ENCODE measurements around the gene TGIF1. TPM values are rescaled to one million over a fixed set of nuclear protein-coding genes. Genes with fewer than 3 reads are reported as not detected.
A peak's percentile ranks its signal among the peaks of the same experiment; 100 is the strongest.

The TGIF1 gene
- total and polyA plus RNA-seq, 4 experiments from 2014 or later, result 69.6 to 95.1 (median 87.9) TPM

GRCh38 chr18:3447068-3447894 is 2.7 kb upstream of the TGIF1 start:
- H3K27ac ChIP-seq (ENCODE audit: low read depth, low read length), result peak overlapping the region; percentile 94
- Mint-ChIP-seq H3K4me1 (peaks cover 3 to 44% (median 16%) of the 10 kb centered on the region in 4 donors), H3K27me3 (peaks cover 0 to 6% of the 10 kb centered on the region in 2 donors), H3K36me3 (peaks cover 0 to 28% of the 10 kb centered on the region in 2 donors), H3K9me3 (peaks cover 0 to 2% (median 0%) of the 10 kb centered on the region in 8 donors), H3K27ac (peak overlapping the region; percentile 99 to 100 (median 100)), H3K4me3 (peak overlapping the region; percentile 93 to 98 (median 96))
- peaks cover 13% of the 10 kb centered on the region for H3K4me1 ChIP-seq (ENCODE audit: insufficient read depth, low read length)
- peak overlapping the region; percentile 74 to 84 for H3K4me3 ChIP-seq (ENCODE audit: low read length in 2 of 2)
- intact Hi-C loops (cut with micrococcal nuclease), result loop anchor here (5.0 to 10.0 kb wide), 2 partner anchors 80 to 792 kb away; partner anchors contain the start of gene SMCHD1
- POLR2A ChIA-PET (ENCODE audit: partially characterized antibody), result interaction anchor here (0.6 to 9.7 kb wide), 24 partner anchors 12 to 810 kb away, joined by 3 to 164 read pairs (median 8); partner anchors contain the start of genes MYL12A and MYL12B
- no peaks in the 10 kb centered on the region for H3K9me3 ChIP-seq (ENCODE audit: control insufficient read depth in 1 of 2, low read length in 2 of 2)
- CTCF ChIA-PET (ENCODE audit: partially characterized antibody), result interaction anchor here (0.7 to 3.8 kb wide), 13 partner anchors 9 to 219 kb away, joined by 3 to 29 read pairs (median 5); no protein-coding TSS in a partner anchor
- no peaks in the 10 kb centered on the region for H3K27me3 ChIP-seq (ENCODE audit: insufficient read depth, low read length)
- no peak for DNase-seq
- H3K36me3 ChIP-seq (ENCODE audit: insufficient read depth, low read length), result no peaks in the 10 kb centered on the region

- Mint-ChIP-seq H3K36me3 (peaks cover 0 to 32% of the 10 kb centered on the region in 2 donors), H3K4me1 (peaks cover 9 to 53% (median 22%) of the 10 kb centered on the region in 4 donors), H3K27ac (peak overlapping the region; percentile 99 to 100 (median 100)), H3K27me3 (peaks cover 0 to 6% of the 10 kb centered on the region in 2 donors), H3K9me3 (peaks cover 0 to 2% (median 0%) of the 10 kb centered on the region in 8 donors), H3K4me3 (peak overlapping the region; percentile 93 to 98 (median 96))
- H3K4me1 ChIP-seq (ENCODE audit: insufficient read depth, low read length), result peaks cover 21% of the 10 kb centered on the region
- DNase-seq, result peak; percentile 84 to 91 (median 89)
- intact Hi-C loops (cut with micrococcal nuclease), result loop anchor here (1.0 to 10.0 kb wide), 10 partner anchors 10 to 1849 kb away; partner anchors contain the start of genes LPIN2, MYL12B and SMCHD1
- ChIA-PET POLR2A (ENCODE audit: partially characterized antibody) (interaction anchor here (0.6 to 9.7 kb wide), 32 partner anchors 9 to 811 kb away, joined by 3 to 164 read pairs (median 5); partner anchors contain the start of genes LPIN2, MYL12A and MYL12B), CTCF (ENCODE audit: partially characterized antibody) (interaction anchor here (0.7 to 3.8 kb wide), 13 partner anchors 8 to 218 kb away, joined by 3 to 29 read pairs (median 5); no protein-coding TSS in a partner anchor)
- H3K27me3 ChIP-seq (ENCODE audit: insufficient read depth, low read length), result no peaks in the 10 kb centered on the region
- H3K27ac ChIP-seq (ENCODE audit: low read depth, low read length), result peak overlapping the region; percentile 94
- peak overlapping the region; percentile 74 to 84 for H3K4me3 ChIP-seq (ENCODE audit: low read length in 2 of 2)
- H3K36me3 ChIP-seq (ENCODE audit: insufficient read depth, low read length), result no peaks in the 10 kb centered on the region
- H3K9me3 ChIP-seq (ENCODE audit: control insufficient read depth in 1 of 2, low read length in 2 of 2), result no peaks in the 10 kb centered on the region
Measured at GRCh38 chr18:3447895-3448837, 1.8 kb upstream of the TGIF1 start.

- POLR2A ChIA-PET (ENCODE audit: partially characterized antibody), result interaction anchor here (0.6 to 9.7 kb wide), 30 partner anchors 10 to 1846 kb away, joined by 3 to 164 read pairs (median 4); partner anchors contain the start of genes LPIN2, MYL12A and MYL12B
- peaks cover 0 to 6% of the 10 kb centered on the region in 2 donors for H3K27me3 Mint-ChIP-seq
Measured at GRCh38 chr18:3448838-3449511, 997 bp upstream of the TGIF1 start.

GRCh38 chr18:3449512-3450011 is 410 bp upstream of the TGIF1 start:
- peak overlapping the region in 1 of 2 donors; percentile 84 for H3K4me3 ChIP-seq (ENCODE audit: low read length in 2 of 2)

More at GRCh38 chr18:3448838-3449511, 997 bp upstream of the TGIF1 start:
- Histone ChIP-seq H3K4me1 (ENCODE audit: insufficient read depth, low read length) (peaks cover 30% of the 10 kb centered on the region), H3K27ac (ENCODE audit: low read depth, low read length) (peak overlapping the region; percentile 94), H3K9me3 (ENCODE audit: control insufficient read depth in 1 of 2, low read length in 2 of 2) (no peaks in the 10 kb centered on the region), H3K4me3 (ENCODE audit: low read length in 2 of 2) (peak overlapping the region; percentile 53 to 84), H3K27me3 (ENCODE audit: insufficient read depth, low read length) (no peaks in the 10 kb centered on the region), H3K36me3 (ENCODE audit: insufficient read depth, low read length) (no peaks in the 10 kb centered on the region)
- Mint-ChIP-seq H3K36me3 (peaks cover 0 to 35% of the 10 kb centered on the region in 2 donors), H3K4me1 (peaks cover 14 to 60% (median 28%) of the 10 kb centered on the region in 4 donors), H3K27ac (peak overlapping the region; percentile 99 to 100 (median 100)), H3K9me3 (peaks cover 0 to 2% (median 0%) of the 10 kb centered on the region in 8 donors), H3K4me3 (peak overlapping the region; percentile 93 to 98 (median 96))
- peak; percentile 83 to 93 (median 90) for DNase-seq
- CTCF ChIA-PET (ENCODE audit: partially characterized antibody), result interaction anchor here (2.8 to 3.8 kb wide), 3 partner anchors 137 to 151 kb away, joined by 12 to 29 read pairs (median 20); no protein-coding TSS in a partner anchor
- intact Hi-C loops (cut with micrococcal nuclease), result loop anchor here (1.0 to 10.0 kb wide), 10 partner anchors 9 to 1848 kb away; partner anchors contain the start of genes LPIN2, MYL12B and SMCHD1

GRCh38 chr18:3450799-3451182 is 819 bp downstream of the TGIF1 start:
- H3K4me1 Mint-ChIP-seq, result peaks cover 18 to 74% (median 39%) of the 10 kb centered on the region in 4 donors
- H3K27ac Mint-ChIP-seq, result peak overlapping the region; percentile 96 to 100 (median 98)
- Histone ChIP-seq H3K4me3 (ENCODE audit: low read length in 2 of 2) (peak overlapping the region; percentile 89 to 94), H3K36me3 (ENCODE audit: insufficient read depth, low read length) (peaks cover 1% of the 10 kb centered on the region), H3K4me1 (ENCODE audit: insufficient read depth, low read length) (peaks cover 44% of the 10 kb centered on the region), H3K27ac (ENCODE audit: low read depth, low read length) (peak overlapping the region; percentile 94), H3K27me3 (ENCODE audit: insufficient read depth, low read length) (no peaks in the 10 kb centered on the region), H3K9me3 (ENCODE audit: control insufficient read depth in 1 of 2, low read length in 2 of 2) (no peaks in the 10 kb centered on the region)
- POLR2A ChIA-PET (ENCODE audit: partially characterized antibody), result interaction anchor here (0.6 to 9.7 kb wide), 23 partner anchors 9 to 1360 kb away, joined by 3 to 139 read pairs (median 6); partner anchors contain the start of genes LPIN2, MYL12A and MYL12B
- peak overlapping the region; percentile 94 to 97 (median 95) for H3K4me3 Mint-ChIP-seq
- DNase-seq, result no peak
- H3K36me3 Mint-ChIP-seq, result peaks cover 0 to 37% of the 10 kb centered on the region in 2 donors
- peaks cover 0 to 2% (median 0%) of the 10 kb centered on the region in 8 donors for H3K9me3 Mint-ChIP-seq
- CTCF ChIA-PET (ENCODE audit: partially characterized antibody), result interaction anchor here (1.1 to 5.4 kb wide), 5 partner anchors 8 to 215 kb away, joined by 3 to 81 read pairs (median 47); no protein-coding TSS in a partner anchor
- intact Hi-C loops (cut with micrococcal nuclease), result loop anchor here (1.0 kb wide), 1 partner anchor 203 kb away; the partner anchor contains the start of gene MYL12A
- peaks cover 0 to 6% of the 10 kb centered on the region in 2 donors for H3K27me3 Mint-ChIP-seq

More at GRCh38 chr18:3449512-3450011, 410 bp upstream of the TGIF1 start:
- Mint-ChIP-seq H3K27ac (peak overlapping the region; percentile 99 to 100 (median 100)), H3K36me3 (peaks cover 0 to 37% of the 10 kb centered on the region in 2 donors), H3K9me3 (peaks cover 0 to 2% (median 0%) of the 10 kb centered on the region in 8 donors), H3K4me1 (peaks cover 14 to 65% (median 30%) of the 10 kb centered on the region in 4 donors), H3K4me3 (peak overlapping the region; percentile 93 to 98 (median 96)), H3K27me3 (peaks cover 0 to 6% of the 10 kb centered on the region in 2 donors)
- DNase-seq, result no peak
- CTCF ChIA-PET (ENCODE audit: partially characterized antibody), result interaction anchor here (2.8 to 3.8 kb wide), 3 partner anchors 136 to 152 kb away, joined by 12 to 29 read pairs (median 20); no protein-coding TSS in a partner anchor
- Histone ChIP-seq H3K36me3 (ENCODE audit: insufficient read depth, low read length) (no peaks in the 10 kb centered on the region), H3K9me3 (ENCODE audit: control insufficient read depth in 1 of 2, low read length in 2 of 2) (no peaks in the 10 kb centered on the region), H3K27ac (ENCODE audit: low read depth, low read length) (peak overlapping the region; percentile 94), H3K27me3 (ENCODE audit: insufficient read depth, low read length) (no peaks in the 10 kb centered on the region), H3K4me1 (ENCODE audit: insufficient read depth, low read length) (peaks cover 32% of the 10 kb centered on the region)
- POLR2A ChIA-PET (ENCODE audit: partially characterized antibody), result interaction anchor here (0.6 to 9.7 kb wide), 24 partner anchors 10 to 1845 kb away, joined by 3 to 164 read pairs (median 8); partner anchors contain the start of genes LPIN2, MYL12A and MYL12B
- intact Hi-C loops (cut with micrococcal nuclease), result loop anchor here (2.0 to 10.0 kb wide), 8 partner anchors 37 to 1847 kb away; partner anchors contain the start of genes LPIN2, MYL12B and SMCHD1
